Kidney epithelial cell (primary cell): Measurements from ENCODE around the gene PLA2G4A. TPM values are rescaled to one million over a fixed set of nuclear protein-coding genes. Genes with fewer than 3 reads are reported as not detected.
"Not testable (repeated sequence)": the region's sequence is repeated elsewhere in the genome, so short reads cannot be mapped to it uniquely, and the experiment has no call there.

Experiments used
- DNase-seq: peaks from one replicate; pipeline ENCODE4 v3.0.0-alpha.2; 2010; ENCODE audit warnings: low read depth
- H3K27me3 ChIP-seq: 2 replicates; pipeline ENCODE4 v1.6.0; 2011; ENCODE audit warnings: low read length; ENCODE audit not compliant: control insufficient read depth, insufficient read depth
- H3K36me3 ChIP-seq: 2 replicates; pipeline ENCODE4 v1.5.1; 2011; ENCODE audit warnings: low read length; ENCODE audit not compliant: control insufficient read depth, insufficient read depth
- H3K4me3 ChIP-seq: 2 replicates; pipeline ENCODE4 v1.5.1; 2011; ENCODE audit warnings: low read depth, mild to moderate bottlenecking, control low read depth, low read length
- total RNA-seq: library from RNA; depleted of rRNA; stranded (reverse); fragments of >200 nt; gene quantifications from 2 replicates; pipeline ENCODE4 v1.2.3, GENCODE V29; 2015
- TF ChIP-seq, protein P1 (sequence below): IDR thresholded peaks from 2 replicates; pipeline ENCODE4 v1.5.1; 2011; ENCODE audit warnings: mild to moderate bottlenecking, moderate library complexity, low read length, control low read depth, inconsistent platforms; ENCODE audit not compliant: insufficient read depth, poor library complexity, severe bottlenecking

The PLA2G4A gene
- total RNA-seq, 1 donor from 2014 or later: 0.71 TPM

GRCh38 chr1:186915555-186915954 is 86.8 kb downstream of the PLA2G4A start:
- Histone ChIP-seq H3K27me3 (no peaks in the 10 kb centered on the region), H3K4me3 (no peak overlapping the region), H3K36me3 (no peaks in the 10 kb centered on the region)
- DNase-seq: no peak
- TF ChIP-seq, protein P1, sequence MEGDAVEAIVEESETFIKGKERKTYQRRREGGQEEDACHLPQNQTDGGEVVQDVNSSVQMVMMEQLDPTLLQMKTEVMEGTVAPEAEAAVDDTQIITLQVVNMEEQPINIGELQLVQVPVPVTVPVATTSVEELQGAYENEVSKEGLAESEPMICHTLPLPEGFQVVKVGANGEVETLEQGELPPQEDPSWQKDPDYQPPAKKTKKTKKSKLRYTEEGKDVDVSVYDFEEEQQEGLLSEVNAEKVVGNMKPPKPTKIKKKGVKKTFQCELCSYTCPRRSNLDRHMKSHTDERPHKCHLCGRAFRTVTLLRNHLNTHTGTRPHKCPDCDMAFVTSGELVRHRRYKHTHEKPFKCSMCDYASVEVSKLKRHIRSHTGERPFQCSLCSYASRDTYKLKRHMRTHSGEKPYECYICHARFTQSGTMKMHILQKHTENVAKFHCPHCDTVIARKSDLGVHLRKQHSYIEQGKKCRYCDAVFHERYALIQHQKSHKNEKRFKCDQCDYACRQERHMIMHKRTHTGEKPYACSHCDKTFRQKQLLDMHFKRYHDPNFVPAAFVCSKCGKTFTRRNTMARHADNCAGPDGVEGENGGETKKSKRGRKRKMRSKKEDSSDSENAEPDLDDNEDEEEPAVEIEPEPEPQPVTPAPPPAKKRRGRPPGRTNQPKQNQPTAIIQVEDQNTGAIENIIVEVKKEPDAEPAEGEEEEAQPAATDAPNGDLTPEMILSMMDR: no peak

DNA sequence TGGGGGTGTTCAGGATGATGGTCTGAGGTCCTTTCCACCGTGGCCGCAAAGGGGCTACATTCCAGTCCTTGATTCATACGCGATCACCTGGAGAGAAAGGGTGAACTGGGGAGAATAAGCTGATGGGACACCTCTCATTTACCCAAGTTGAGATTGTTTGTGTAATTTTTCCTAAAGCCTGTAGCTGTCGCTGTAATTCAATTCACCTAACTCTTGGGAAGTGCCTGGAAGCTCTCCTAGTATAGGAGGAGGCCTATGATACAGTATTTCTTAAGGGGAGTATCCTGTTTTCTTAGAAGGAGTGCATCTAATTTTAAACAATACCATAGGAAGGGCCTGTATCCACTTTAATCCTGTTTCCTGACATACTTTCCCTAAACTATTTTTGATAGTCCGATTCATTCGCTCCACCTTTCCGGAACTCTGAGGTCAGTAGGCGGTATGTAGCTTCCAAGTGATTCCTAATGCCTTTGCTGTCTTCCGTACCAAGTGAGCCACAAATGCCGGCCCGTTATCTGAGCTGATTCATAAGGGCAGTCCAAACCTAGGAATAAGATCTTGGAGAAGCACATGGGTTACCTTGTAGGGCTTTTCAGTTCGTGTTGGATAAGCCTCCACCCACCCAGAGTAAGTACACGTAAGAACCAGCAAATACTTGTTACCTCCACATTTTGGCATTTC is 88.5 kb downstream of the PLA2G4A start:
- not testable (repeated sequence) for H3K36me3 ChIP-seq, H3K4me3 ChIP-seq, DNase-seq, H3K27me3 ChIP-seq

- not testable (repeated sequence) for H3K27me3 ChIP-seq, H3K36me3 ChIP-seq, DNase-seq, H3K4me3 ChIP-seq
Observed at GRCh38 chr1:186921386-186921785, 92.6 kb downstream of the PLA2G4A start.

GRCh38 chr1:186922814-186923213 is 94.1 kb downstream of the PLA2G4A start:
- not testable (repeated sequence) for DNase-seq, H3K27me3 ChIP-seq

GRCh38 chr1:186923486-186923885 is 94.7 kb downstream of the PLA2G4A start:
- no peak for DNase-seq
- H3K36me3 ChIP-seq: no peaks in the 10 kb centered on the region
- TF ChIP-seq, protein P1: no peak
- H3K4me3 ChIP-seq: no peak overlapping the region
- H3K27me3 ChIP-seq: no peaks in the 10 kb centered on the region

More at GRCh38 chr1:186922814-186923213, 94.1 kb downstream of the PLA2G4A start:
- not testable (repeated sequence) for H3K4me3 ChIP-seq, H3K36me3 ChIP-seq

DNA sequence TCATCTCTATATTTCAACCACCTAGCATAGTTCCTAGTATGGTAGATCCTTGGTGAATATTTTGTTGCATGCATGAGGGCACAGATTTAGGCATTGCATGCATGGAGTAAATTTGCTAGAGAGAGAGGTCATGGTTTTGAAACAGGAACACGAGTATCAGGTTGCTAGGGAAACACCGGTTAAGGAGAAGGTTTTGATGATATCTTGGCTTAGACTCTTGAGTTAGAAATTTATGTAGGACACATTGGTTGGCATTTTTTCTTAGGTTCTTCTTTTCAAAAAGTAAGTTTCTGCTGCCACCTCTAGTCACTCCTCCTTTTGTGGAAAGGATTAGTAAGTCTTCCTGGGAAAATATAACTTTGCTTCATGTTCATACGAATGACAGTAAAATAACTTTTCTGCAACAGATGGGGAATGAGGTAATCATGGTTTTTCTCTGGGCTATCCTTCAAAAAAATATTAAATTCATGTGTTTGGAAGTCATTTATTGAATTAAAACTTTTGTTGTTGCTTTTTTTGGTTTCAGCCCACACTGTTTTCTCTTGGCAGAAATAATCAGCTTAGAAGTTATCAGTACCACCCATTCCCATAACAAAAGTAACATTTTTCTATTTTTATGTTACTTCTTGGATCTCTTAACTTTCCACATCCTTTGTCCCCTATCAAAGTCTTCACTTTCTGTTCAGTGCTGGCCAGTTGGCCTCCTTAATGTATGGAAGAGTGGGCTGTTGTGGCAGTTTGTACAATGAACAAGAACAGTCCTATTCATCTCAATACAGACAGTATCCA is 97.3 kb downstream of the PLA2G4A start:
- Histone ChIP-seq H3K27me3 (no peaks in the 10 kb centered on the region), H3K4me3 (no peak overlapping the region), H3K36me3 (no peaks in the 10 kb centered on the region)
- no peak for DNase-seq
- TF ChIP-seq, protein P1: no peak

DNA sequence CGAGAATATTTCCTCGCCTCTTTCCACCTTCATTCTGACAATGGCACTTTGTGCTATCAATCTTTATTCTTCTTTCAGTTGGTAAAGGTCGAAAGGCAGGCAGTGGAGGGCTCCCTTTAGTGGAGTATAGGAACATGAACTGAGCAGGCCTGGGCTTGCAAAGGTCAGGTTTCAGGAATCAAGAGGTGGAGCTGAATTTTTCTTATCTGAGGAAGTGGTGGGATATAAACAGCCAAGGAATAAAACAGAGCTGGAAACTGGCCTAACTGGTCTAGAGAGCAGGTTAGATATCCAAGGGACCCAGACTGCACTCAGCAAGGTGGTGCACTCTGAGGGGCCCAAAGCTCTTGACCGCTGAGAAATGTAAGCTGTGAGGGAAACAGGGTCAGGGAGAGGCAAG is 99.1 kb downstream of the PLA2G4A start:
- H3K27me3 ChIP-seq: no peaks in the 10 kb centered on the region
- DNase-seq: no peak
- no peaks in the 10 kb centered on the region for H3K36me3 ChIP-seq
- H3K4me3 ChIP-seq: no peak overlapping the region
- TF ChIP-seq, protein P1: no peak
